HG02678 (cell line): ENCODE results near the gene WDR41.
A peak's percentile ranks its signal among the peaks of the same experiment; 100 is the strongest.
"Not testable (repeated sequence)": the region's sequence is repeated elsewhere in the genome, so short reads cannot be mapped to it uniquely, and the experiment has no call there.

Experiments used
- ATAC-seq: cut with Tn5 transposase; IDR thresholded peaks from one replicate; pipeline ENCODE4 v1.9.1; 2021; ENCODE audit warnings: mild to moderate bottlenecking, moderate library complexity; ENCODE audit not compliant: unreplicated experiment

The WDR41 gene

DNA sequence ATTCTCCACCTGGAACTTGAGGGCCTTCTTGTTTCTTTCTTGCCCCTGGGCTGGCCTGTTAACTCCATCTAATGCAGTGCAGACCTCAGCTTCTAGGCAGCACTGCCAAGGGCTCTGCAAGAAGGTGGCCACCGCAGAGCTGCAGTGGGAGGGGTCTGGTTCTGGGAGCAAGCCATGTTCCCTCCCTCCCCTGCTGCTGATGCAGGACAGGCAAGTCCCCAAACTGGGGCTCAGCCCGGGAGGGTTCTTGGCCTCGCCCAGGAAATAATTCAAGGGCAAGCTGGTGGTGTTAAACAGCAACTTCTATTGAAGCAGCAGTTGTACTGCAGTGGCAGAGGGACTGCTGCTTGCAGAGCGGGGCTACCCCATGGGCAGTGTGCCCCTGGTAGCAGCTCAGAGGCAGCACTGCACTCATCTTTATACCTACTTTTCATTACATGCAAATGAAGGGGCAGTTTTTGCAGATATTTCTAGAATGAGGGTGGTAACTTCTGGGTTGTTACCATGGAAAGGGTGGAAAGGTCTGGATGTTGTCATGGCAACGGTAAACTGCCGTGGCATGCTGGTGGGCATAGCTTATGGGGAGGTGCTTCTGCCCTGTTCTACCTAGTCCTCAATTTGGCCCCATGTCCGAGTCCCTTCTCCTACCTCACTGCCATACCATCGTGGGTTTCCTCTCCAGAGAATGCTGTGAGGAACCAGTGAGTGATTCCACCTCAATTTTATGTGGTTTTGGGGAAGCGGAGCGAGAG lies 82.1 kb downstream of the WDR41 start:
- ATAC-seq: no peak

DNA sequence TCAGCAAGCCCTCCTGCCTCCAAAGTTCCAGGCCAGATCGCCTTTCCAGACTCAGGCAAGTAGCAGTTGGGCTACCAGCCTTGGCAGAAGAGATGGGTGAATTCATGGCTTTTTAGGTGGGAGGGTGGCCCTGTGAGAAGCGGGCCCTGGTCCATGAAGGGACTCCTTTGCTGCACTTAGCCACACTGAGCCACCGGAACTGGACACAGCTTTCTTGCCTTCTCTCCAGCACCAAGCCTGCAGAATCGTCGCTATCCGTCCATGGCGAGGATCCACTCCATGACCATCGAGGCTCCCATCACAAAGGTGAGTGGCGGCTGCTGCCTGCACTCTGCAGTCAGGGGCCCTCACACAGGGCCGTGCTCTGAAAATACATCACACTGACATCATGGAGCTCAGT lies 85.0 kb downstream of the WDR41 start:
- no peak for ATAC-seq

DNA sequence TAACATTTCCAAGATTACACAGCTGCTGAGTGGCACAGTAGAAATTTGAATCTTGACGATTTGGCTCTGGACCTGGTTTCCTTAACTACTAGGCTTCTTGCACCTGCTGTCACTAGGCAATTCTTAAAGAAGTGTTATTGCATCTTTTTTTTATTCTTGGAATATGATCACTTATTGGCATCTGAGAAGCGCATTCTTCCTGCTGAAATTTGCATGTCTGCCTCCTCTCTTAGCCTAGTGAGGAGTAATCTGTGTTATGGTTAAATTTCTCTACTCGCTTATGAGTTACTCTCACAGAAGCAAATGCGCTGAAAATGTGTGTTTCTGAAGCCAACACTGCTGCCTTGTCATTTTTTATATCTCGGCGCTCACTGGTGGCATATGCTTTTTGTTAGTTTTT lies 89.3 kb downstream of the WDR41 start:
- ATAC-seq: no peak

DNA sequence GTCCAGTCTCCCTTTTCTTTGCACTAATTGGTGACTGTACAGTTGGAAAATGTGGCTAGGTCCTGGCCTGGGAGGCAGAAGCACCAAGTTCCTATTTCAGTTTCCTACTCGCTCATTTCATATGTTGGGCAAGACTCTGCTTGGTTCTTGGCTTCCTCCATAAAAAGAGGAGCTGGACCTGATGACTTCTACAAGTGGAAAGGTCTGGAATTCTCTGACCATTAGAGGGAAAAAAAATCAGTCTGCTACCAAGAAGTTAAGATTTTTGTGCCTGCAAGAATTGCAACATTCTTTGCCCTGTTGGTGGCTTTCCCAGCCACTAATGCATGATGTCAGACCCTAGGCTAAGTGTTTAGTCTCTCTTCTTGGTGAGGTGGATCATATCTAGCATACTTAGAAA lies 91.5 kb downstream of the WDR41 start:
- ATAC-seq: no peak

DNA sequence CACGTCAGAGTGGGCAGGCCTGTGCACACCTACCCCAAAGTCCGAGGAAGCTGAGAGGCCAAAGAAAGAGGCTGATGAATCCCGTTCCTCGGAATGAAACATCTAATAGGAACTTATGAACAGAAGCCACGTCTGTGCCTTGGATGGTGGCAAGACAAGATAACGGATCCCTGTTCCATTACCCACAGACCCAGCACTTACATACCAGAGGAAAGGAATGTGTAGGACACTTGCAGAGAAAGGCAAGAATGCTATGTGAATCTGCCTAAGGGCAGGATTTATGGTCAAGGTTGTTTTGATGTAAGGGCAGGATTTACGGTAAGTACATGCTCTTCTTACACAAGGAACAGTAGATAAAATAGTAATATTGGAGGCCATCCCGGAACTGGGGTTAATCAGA lies 93.2 kb downstream of the WDR41 start:
- ATAC-seq: no peak

DNA sequence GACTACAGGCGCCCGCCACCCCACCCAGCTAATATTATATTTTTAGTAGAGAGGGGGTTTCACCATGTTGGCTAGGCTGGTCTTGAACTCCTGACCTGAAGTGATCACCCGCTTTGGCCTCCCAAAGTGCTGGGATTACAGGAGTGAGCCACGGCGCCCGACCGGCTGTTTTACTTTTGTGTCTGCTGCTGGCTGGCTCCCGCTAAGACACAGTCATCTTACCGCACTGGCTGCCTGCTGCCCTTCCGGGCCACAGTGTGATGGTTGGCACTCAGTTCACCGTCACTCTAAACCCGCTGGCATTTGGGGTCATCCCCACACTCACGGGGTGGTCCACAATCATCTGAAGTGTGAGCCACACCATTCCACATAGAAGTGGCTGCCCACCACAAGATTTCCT lies 93.7 kb downstream of the WDR41 start:
- ATAC-seq: no peak

DNA sequence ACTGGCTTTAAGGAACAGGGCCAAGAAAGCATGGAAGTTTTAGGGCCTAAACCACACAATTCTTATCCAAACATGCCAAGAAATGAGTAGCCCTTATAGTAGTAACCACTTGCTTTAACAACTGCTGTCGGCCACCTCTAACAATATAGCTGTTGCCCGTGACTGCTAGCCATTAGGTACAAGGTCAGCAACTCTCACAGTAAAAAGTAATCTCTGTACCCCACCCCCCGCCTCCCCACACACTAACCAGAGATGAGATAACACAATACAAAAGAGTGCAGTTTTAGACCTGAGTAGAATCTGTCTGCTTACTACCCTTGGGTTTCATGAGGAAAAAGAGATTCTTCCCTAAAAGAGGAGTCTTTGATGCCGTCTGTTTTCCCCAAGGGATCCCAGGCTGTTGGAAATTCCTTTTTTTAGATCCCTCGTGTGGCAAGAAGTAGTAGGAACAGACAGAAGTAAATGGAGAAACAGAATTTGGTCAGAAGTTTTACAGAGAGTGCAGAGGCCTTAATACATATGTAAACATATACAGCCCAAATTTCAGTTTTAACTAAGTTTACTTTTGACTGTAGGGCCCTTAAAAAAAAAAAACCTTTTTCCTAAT lies 94.3 kb downstream of the WDR41 start:
- no peak for ATAC-seq

DNA sequence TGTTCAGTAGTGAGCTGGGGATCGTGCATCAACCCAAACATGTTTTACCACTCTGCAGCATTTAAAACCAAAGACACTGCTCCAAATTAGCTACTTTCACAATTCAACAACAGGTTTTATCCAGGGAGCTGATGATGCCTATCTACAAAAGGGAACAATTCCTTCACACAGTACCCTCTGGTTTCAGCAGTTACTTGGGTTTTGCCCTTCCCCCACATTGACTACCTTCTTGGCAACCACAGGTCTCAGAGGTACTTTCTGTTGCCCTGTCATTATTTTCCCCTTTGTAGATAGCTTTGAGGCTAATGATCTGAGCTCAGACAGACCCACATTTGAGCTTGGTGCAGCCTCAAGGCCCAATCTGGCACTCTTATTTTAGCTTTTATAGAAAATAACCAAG lies 96.1 kb downstream of the WDR41 start:
- ATAC-seq: peak; percentile 58

DNA sequence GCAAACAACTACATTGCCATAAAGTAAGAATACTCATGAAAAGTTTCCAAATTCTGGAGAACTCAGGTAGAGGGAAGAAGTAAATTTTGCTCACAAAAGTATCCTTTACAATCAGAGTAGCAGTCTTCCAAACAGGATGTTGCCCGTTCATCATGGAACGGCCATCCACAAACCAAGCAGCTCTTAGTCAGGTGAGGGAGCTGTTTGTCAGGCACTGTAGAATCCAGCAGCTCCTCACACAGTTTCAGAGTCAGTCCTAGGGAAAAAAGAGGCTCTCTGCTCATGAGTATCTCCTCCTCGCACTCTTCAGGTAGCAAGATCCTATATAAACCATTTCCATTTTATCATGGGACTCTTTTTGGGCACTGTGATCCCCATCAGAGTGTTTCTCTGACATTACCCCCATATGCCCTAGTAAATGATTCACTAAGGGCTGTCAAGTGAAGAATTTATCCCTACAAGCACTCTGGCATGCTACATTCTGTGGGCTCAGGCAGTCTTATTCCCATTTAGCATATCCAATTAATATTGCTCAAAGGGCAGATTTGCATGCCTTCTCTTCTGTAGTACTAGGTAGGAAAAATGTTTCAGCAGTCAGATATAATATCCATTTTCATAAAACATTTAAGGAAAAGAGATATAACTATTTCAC lies 97.9 kb downstream of the WDR41 start:
- no peak for ATAC-seq

DNA sequence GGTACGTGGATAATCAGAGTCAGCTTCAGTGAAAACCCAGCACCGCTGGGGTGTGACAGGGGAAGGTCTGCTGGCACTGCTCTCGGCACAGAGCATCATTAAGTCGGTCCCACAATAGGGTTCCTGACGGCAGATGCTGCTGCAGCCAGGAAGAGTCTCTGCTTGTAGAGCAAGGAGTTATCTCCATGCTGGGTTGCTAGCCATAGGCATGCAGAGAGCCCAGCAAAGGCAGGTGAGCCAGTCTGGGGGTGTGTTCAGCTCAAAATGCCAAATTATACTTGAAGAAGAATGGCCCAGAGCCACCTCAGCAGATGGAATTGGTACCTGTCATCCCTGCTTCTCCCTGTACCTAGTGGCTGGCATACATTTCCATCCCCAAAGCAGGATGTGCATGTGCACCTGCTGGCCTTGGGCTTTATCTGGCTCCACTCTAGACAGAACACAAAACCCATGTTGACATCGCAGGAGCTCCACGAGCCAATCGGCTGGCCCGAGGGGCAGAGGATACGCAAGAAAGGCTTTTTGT lies 100.8 kb downstream of the WDR41 start:
- no peak for ATAC-seq

DNA sequence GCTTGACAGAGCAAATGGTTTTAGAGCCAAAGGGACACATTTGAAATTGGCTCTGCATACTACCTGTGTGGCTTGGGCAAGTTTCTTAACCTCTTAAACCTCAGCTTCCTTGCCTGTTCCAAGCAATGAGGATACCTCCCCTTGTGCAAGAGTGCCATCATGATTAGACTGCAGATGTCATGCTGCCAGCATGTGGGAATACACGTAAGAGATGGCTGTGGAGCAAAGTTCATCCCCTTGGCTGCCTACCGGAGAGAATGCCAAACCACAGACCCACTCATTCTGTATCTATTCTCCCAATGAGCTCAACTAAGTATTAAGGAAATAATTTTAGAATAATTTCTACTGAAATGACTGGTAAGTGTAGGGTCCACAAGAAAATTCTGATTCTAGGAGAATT lies 101.3 kb downstream of the WDR41 start:
- ATAC-seq: no peak

DNA sequence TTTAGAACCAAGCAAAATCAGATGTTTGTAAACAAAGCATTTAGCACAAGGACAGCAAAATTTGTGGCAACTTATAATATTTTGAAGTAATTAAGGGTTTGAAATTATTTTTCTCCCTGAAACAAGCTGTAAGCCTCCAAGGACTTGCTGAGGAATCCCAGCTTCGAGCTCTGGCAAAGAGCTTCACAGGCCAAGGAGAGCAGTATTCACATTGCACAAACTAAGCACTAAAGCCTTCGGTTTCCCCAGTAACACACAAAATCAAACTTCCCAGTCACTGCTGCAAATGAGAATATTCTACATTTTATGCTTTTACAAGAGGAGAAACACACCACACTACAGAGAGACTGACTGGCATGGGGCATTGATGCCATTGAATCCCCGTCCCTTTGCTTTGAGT lies 101.9 kb downstream of the WDR41 start:
- no peak for ATAC-seq

DNA sequence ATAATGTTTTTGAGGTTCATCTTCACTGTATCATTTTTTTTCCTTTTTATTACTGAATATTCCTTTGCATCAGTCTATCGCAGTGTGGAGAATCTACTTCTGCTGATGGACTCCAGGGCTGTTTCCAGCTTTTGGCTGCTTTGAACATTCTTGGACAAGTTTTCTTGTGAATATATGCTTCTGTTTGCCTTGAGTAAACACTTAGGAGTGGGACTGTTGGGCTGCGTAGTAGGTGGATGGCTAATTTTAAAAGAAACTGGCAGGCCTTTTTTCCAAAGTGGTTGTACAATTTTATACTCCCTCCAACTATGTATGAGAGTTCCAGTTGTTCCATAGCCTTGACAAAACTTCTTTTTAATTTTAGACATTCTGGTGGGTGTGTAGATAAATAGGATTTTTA lies 102.4 kb downstream of the WDR41 start:
- no peak for ATAC-seq

DNA sequence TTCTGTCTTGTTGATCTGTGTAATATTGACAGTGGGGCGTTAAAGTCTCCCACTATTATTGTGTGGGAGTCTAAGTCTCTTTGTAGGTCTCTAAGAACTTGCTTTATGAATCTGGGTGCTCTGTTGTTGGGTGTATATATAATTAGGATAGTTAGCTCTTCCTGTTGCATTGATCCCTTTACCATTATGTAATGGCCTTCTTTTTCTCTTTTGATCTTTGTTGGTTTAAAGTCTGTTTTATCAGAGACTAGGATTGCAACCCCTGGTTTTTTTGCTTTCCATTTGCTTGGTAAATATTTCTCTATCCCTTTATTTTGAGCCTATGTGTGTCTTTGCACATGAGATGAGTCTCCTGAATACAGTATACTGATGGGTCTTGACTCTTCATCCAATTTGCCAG lies 105.8 kb downstream of the WDR41 start:
- ATAC-seq: not testable (repeated sequence)

DNA sequence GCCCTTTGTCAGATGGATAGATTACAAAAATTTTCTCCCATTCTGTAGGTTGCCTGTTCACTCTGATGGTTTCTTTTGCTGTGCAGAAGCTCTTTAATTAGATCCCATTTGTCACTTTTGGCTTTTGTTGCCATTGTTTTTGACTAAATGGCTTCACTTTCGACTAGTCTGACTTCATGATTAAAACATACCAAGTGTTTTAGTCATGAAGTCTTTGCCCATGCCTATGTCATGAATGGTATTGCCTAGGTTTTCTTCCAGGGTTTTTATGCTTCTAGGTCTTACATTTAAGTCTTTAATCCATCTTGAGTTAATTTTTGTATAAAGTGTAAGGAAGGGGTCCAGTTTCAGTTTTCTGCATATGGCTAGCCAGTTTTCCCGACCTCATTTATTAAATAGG lies 108.8 kb downstream of the WDR41 start:
- ATAC-seq: not testable (repeated sequence)
